WI38 (cell line): ENCODE data around the gene COL18A1.

Experiments
- H3K4me3 ChIP-seq: 2 replicates; pipeline ENCODE4 v1.5.1; 2011; ENCODE audit warnings: low read depth, mild to moderate bottlenecking, control low read depth, low read length
- CTCF ChIP-seq: IDR thresholded peaks from 2 replicates; pipeline ENCODE4 v1.5.1; 2012; ENCODE audit warnings: low read depth, mild to moderate bottlenecking, control low read depth, low read length

The COL18A1 gene

GRCh38 chr21:45460011-45460565, 55.1 kb downstream of the COL18A1 start:
- H3K4me3 ChIP-seq: no peak overlapping the region
- no peak for TF ChIP-seq CTCF

DNA sequence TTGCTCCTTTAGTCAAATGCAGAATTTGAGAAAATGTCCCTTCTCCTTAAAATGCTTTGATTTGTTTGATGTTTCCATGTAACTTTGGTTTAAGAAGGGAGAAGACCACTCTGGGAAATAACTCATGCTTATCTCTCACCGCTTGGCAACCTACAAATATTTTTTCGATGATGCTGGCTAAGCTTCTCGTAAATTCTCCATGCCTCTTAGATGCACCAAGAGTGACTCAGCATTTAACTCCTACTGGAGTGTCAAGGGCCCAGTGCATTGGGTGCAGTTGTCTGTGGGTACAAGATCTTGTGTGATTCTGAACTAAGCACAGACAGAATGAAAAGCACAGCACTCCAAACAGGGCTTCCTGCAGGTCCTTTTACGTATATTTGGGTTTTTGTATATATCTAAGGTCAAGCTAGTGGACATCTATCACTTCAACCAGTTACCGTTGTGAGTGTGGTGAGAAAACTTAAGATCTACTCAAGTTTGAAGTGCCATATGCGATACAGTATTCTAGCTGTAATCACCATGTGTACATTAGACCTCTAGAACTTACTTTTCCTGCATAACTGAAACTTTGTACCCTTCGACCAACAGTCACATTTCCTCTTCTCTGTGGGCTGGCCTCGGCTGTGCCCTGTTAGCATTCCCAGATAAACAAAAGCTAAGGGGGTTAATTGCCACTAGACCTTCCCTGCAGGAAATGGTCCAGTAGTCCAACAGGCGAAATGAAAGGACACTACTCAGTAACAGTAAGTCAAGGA, 55.8 kb downstream of the COL18A1 start:
- no peak overlapping the region for H3K4me3 ChIP-seq
- no peak for TF ChIP-seq CTCF

GRCh38 chr21:45461369-45461750, 56.4 kb downstream of the COL18A1 start:
- no peak overlapping the region for H3K4me3 ChIP-seq
- TF ChIP-seq CTCF: no peak

GRCh38 chr21:45461806-45462341, 56.9 kb downstream of the COL18A1 start:
- no peak for TF ChIP-seq CTCF

DNA sequence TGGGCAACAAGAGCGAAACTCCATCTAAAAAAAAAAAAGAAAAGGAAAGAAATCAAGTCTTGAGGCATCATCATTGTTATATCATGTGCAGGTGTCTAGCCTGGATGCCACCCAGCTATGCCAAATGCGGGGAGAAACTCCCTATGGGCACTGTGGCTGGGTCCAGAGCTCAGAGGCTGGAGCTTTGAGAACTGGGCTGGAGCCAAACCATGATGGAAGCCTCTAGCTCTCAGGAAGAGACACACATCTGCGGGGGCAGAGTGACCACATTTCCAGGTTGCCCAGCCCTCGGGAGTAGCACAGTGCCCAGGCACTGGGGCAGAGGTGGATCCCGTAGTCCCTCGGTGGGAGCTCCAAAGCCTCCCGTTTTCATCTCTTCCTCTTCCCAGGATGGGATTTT, 58.9 kb downstream of the COL18A1 start:
- no peak for TF ChIP-seq CTCF
- H3K4me3 ChIP-seq: no peak overlapping the region

More at GRCh38 chr21:45461806-45462341, 56.9 kb downstream of the COL18A1 start:
- no peak overlapping the region for H3K4me3 ChIP-seq

- TF ChIP-seq CTCF: no peak
Observed at GRCh38 chr21:45464309-45464708, 59.3 kb downstream of the COL18A1 start.

DNA sequence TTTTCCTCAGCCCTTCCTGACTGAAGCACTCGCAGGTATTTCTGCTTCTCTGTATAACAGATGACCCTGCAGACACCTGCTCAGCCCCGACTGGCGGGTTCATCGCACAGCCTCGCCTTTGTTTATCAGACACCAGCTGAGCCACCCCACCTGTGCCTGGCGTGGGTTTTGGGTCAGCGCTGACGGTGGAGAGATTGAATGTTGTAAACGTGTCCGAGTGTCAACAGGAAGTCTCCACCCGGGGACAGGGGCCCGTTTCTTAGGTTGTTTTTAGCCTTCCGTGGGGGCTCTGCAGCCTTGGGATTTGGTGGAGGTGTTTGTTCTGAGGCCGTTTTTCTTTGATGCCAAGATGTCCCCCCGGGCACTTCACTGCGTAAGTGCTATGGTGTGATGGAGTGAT, 60.1 kb downstream of the COL18A1 start:
- no peak overlapping the region for H3K4me3 ChIP-seq
- no peak for TF ChIP-seq CTCF

More at GRCh38 chr21:45464309-45464708, 59.3 kb downstream of the COL18A1 start:
- no peak overlapping the region for H3K4me3 ChIP-seq
